Fibroblast of lung (primary cell): ENCODE data around the gene ACSM2B. TPM values are rescaled to one million over a fixed set of nuclear protein-coding genes. Genes with fewer than 3 reads are reported as not detected.
"Not testable (repeated sequence)": the region's sequence is repeated elsewhere in the genome, so short reads cannot be mapped to it uniquely, and the experiment has no call there.

Experiments
- DNase-seq, 2 donors: peaks; one replicate each; pipeline versions ENCODE4 v3.0.0 to v3.0.0-alpha.2; 2010; ENCODE audit warnings: low read depth in 2 of 2
- H2AFZ ChIP-seq: 2 replicates; pipeline ENCODE4 v1.5.1; 2012; ENCODE audit warnings: low read length, control low read depth, inconsistent platforms
- H3K27ac ChIP-seq: 2 replicates; pipeline ENCODE4 v1.5.1; 2011; ENCODE audit warnings: low read length, control low read depth; ENCODE audit not compliant: insufficient read depth
- H3K27me3 ChIP-seq: 2 replicates; pipeline ENCODE4 v1.5.1; 2011; ENCODE audit warnings: mild to moderate bottlenecking, low read length; ENCODE audit not compliant: control insufficient read depth, insufficient read depth
- H3K36me3 ChIP-seq: 2 replicates; pipeline ENCODE4 v1.5.1; 2011; ENCODE audit warnings: low read length; ENCODE audit not compliant: control insufficient read depth, insufficient read depth
- H3K4me1 ChIP-seq: 2 replicates; pipeline ENCODE4 v1.5.1; 2011; ENCODE audit warnings: low read length; ENCODE audit not compliant: control insufficient read depth, insufficient read depth; ENCODE audit errors: extremely low read depth
- H3K4me2 ChIP-seq: 2 replicates; pipeline ENCODE4 v1.5.1; 2011; ENCODE audit warnings: low read length, control low read depth; ENCODE audit not compliant: insufficient read depth; ENCODE audit errors: extremely low read depth
- H3K4me3 ChIP-seq, 4 experiments: fragments of 200-600 bp in 1 of 4; sonication (generic) in 1 of 4; replicated peaks in 1 of 4; 2 replicates each; pipeline ENCODE4 v1.5.1; 2011 to 2016; ENCODE audit warnings: low read length in 4 of 4, low read depth in 3 of 4, mild to moderate bottlenecking in 3 of 4, control low read depth in 2 of 4, inconsistent platforms in 1 of 4, mixed read lengths in 1 of 4; ENCODE audit not compliant: insufficient read depth in 1 of 4; ENCODE audit errors: control extremely low read depth in 1 of 4
- H3K79me2 ChIP-seq: 2 replicates; pipeline ENCODE4 v1.5.1; 2012; ENCODE audit warnings: mild to moderate bottlenecking, low read length, inconsistent platforms; ENCODE audit not compliant: control insufficient read depth, insufficient read depth
- H3K9ac ChIP-seq: 2 replicates; pipeline ENCODE4 v1.5.1; 2011; ENCODE audit warnings: mild to moderate bottlenecking, low read length, control low read depth; ENCODE audit not compliant: insufficient read depth
- H3K9me3 ChIP-seq: 2 replicates; pipeline ENCODE4 v1.5.1; 2012; ENCODE audit warnings: low read depth, low read length; ENCODE audit not compliant: control insufficient read depth, insufficient read depth
- H4K20me1 ChIP-seq: 2 replicates; pipeline ENCODE4 v1.5.1; 2011; ENCODE audit warnings: low read length; ENCODE audit not compliant: control insufficient read depth, insufficient read depth; ENCODE audit errors: extremely low read depth
- EZH2 ChIP-seq: IDR thresholded peaks from 2 replicates; pipeline ENCODE4 v1.5.1; 2012; ENCODE audit warnings: low read length, control low read depth, mild to moderate bottlenecking; ENCODE audit errors: missing control alignments
- polyA minus RNA-seq: library from RNA; depleted of rRNA, polyadenylated mRNA; stranded (reverse); fragments of >200 nt; gene quantifications from 2 replicates; pipeline ENCODE4 v1.2.3, GENCODE V29; 2011; ENCODE audit warnings: low replicate concordance
- polyA plus RNA-seq, 2 donors: library from polyadenylated mRNA; depleted of rRNA in 1 of 2; stranded (reverse) in 1 of 2; unstranded in 1 of 2; fragments of >200 nt; gene quantifications; 2 replicates each; pipeline ENCODE4 v1.2.1, GENCODE V29; 2011 to 2012; ENCODE audit warnings: missing spikeins in 1 of 2
- total RNA-seq: library from RNA; depleted of rRNA; stranded (reverse); fragments of >200 nt; gene quantifications from 2 replicates; pipeline ENCODE4 v1.2.1, GENCODE V29; 2014
- TF ChIP-seq, protein P1 (sequence below), 2 donors: IDR thresholded peaks in 1 of 2; conservative IDR thresholded peaks in 1 of 2; 1 replicate in 1 of 2; 2 replicates in 1 of 2; pipeline ENCODE4 v1.5.1; 2011 to 2012; ENCODE audit warnings: low read length in 2 of 2, control low read depth in 1 of 2, inconsistent platforms in 1 of 2, low read depth in 1 of 2, mild to moderate bottlenecking in 1 of 2

The ACSM2B gene, protein sequence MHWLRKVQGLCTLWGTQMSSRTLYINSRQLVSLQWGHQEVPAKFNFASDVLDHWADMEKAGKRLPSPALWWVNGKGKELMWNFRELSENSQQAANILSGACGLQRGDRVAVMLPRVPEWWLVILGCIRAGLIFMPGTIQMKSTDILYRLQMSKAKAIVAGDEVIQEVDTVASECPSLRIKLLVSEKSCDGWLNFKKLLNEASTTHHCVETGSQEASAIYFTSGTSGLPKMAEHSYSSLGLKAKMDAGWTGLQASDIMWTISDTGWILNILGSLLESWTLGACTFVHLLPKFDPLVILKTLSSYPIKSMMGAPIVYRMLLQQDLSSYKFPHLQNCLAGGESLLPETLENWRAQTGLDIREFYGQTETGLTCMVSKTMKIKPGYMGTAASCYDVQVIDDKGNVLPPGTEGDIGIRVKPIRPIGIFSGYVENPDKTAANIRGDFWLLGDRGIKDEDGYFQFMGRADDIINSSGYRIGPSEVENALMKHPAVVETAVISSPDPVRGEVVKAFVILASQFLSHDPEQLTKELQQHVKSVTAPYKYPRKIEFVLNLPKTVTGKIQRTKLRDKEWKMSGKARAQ
- total RNA-seq = not detected in 2 replicates
- not detected in 2 replicates for polyA plus RNA-seq
- polyA plus RNA-seq (2012) = not detected in 2 replicates
- polyA minus RNA-seq = not detected in 2 replicates

DNA sequence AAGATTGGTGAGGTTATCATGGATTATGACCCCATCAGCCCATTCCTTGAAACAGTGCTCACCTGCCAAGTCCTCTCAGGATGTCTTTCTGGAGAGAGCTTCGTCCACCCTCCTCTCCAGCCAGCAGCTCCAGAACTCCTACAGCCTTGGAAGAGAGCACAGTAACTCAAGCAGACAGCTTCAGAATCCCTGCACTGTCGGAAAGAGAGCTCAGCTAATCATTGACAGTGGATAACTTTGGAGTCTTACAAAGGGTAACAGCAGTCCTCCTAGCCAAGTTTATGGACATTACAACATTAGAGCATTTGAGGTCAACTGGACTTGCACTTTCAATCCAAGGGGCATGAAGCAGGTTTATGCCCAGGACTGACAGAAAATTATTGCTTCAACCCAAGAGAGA is at the start of gene ACSM2B:
TSS of gene ACSM2B (minus strand) at position 223 of the 400 bp plus-strand sequence. CDS start 11,522 bp downstream, outside the sequence.
- H3K36me3 ChIP-seq, H3K4me1 ChIP-seq, H3K27ac ChIP-seq, H2AFZ ChIP-seq, H3K4me2 ChIP-seq, H3K4me3 ChIP-seq, DNase-seq, H3K9ac ChIP-seq, H3K79me2 ChIP-seq, H3K9me3 ChIP-seq, H4K20me1 ChIP-seq, H3K27me3 ChIP-seq: not testable (repeated sequence)

GRCh38 chr16:20624882-20625807 is 49.0 kb upstream of the ACSM2B start:
- no peak for DNase-seq
- Histone ChIP-seq H3K9me3 (no peaks in the 10 kb centered on the region), H3K4me3 (no peak overlapping the region), H4K20me1 (no peaks in the 10 kb centered on the region), H3K4me1 (no peaks in the 10 kb centered on the region), H3K36me3 (no peaks in the 10 kb centered on the region), H2AFZ (no peak overlapping the region), H3K79me2 (no peaks in the 10 kb centered on the region), H3K4me2 (no peak overlapping the region), H3K27me3 (no peaks in the 10 kb centered on the region), H3K27ac (no peak overlapping the region), H3K9ac (no peak overlapping the region)
- TF ChIP-seq, protein P1, sequence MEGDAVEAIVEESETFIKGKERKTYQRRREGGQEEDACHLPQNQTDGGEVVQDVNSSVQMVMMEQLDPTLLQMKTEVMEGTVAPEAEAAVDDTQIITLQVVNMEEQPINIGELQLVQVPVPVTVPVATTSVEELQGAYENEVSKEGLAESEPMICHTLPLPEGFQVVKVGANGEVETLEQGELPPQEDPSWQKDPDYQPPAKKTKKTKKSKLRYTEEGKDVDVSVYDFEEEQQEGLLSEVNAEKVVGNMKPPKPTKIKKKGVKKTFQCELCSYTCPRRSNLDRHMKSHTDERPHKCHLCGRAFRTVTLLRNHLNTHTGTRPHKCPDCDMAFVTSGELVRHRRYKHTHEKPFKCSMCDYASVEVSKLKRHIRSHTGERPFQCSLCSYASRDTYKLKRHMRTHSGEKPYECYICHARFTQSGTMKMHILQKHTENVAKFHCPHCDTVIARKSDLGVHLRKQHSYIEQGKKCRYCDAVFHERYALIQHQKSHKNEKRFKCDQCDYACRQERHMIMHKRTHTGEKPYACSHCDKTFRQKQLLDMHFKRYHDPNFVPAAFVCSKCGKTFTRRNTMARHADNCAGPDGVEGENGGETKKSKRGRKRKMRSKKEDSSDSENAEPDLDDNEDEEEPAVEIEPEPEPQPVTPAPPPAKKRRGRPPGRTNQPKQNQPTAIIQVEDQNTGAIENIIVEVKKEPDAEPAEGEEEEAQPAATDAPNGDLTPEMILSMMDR (conservative IDR thresholded peaks at IDR 0.05 in 1 of 2, IDR thresholded peaks at IDR 0.05 in 1 of 2; ENCODE audit: low read depth in 1 of 2, low read length in 2 of 2) = no peak
- TF ChIP-seq EZH2 = no peak

- no peak for DNase-seq
- no peaks in the 10 kb centered on the region for H3K9me3 ChIP-seq
- no peaks in the 10 kb centered on the region for H3K79me2 ChIP-seq
- no peak overlapping the region for H3K4me2 ChIP-seq
- no peaks in the 10 kb centered on the region for H3K36me3 ChIP-seq
- TF ChIP-seq, protein P1 (conservative IDR thresholded peaks at IDR 0.05 in 1 of 2, IDR thresholded peaks at IDR 0.05 in 1 of 2; ENCODE audit: low read depth in 1 of 2, low read length in 2 of 2) = no peak
- H3K27me3 ChIP-seq = no peaks in the 10 kb centered on the region
- H3K27ac ChIP-seq = no peak overlapping the region
- no peak overlapping the region for H3K4me3 ChIP-seq
- H3K9ac ChIP-seq = no peak overlapping the region
- H3K4me1 ChIP-seq = no peaks in the 10 kb centered on the region
- no peak overlapping the region for H2AFZ ChIP-seq
- H4K20me1 ChIP-seq = no peaks in the 10 kb centered on the region
Measured at GRCh38 chr16:20624205-20624604, 48.0 kb upstream of the ACSM2B start.
